Sigmoid colon (tissue), 3 donors: ENCODE results near the gene TMEM109.

Experiments
- POLR2A ChIP-seq, 2 donors: fragments of 450-650 bp; IDR thresholded peaks; one replicate each; pipeline ENCODE4 v1.6.1; 2016; ENCODE audit warnings: antibody characterized with exemption in 2 of 2, mild to moderate bottlenecking in 2 of 2, moderate library complexity in 2 of 2
- TF ChIP-seq, protein P1 (sequence below), 4 experiments: fragments of 450-650 bp in 3 of 4; fragments of 200-600 bp in 1 of 4; IDR thresholded peaks; one replicate each; pipeline ENCODE4 v1.5.1; 2016 to 2019; ENCODE audit warnings: antibody characterized with exemption in 4 of 4, mild to moderate bottlenecking in 3 of 4, moderate library complexity in 2 of 4

DNA sequence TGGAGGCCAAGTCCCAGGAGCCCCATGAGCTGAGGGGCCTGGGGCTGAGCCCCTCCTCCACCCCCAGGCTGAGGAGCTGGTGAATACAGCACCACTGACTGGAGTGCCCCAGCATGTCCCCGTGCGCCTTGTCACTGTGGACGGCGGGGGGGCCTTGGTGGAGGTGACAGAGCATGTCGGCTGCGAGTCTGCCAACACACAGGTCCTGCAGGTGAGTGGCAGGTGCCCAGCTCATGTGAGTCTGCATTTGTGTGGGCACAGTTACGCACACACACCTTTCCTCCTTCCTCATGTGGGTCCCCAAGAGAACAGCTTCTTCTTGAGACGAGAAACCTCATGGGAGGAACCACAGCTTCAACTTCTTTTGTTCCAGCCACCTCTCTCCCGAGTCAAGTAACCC is 18.0 kb downstream of the TMEM109 start:
- TF ChIP-seq, protein P1, sequence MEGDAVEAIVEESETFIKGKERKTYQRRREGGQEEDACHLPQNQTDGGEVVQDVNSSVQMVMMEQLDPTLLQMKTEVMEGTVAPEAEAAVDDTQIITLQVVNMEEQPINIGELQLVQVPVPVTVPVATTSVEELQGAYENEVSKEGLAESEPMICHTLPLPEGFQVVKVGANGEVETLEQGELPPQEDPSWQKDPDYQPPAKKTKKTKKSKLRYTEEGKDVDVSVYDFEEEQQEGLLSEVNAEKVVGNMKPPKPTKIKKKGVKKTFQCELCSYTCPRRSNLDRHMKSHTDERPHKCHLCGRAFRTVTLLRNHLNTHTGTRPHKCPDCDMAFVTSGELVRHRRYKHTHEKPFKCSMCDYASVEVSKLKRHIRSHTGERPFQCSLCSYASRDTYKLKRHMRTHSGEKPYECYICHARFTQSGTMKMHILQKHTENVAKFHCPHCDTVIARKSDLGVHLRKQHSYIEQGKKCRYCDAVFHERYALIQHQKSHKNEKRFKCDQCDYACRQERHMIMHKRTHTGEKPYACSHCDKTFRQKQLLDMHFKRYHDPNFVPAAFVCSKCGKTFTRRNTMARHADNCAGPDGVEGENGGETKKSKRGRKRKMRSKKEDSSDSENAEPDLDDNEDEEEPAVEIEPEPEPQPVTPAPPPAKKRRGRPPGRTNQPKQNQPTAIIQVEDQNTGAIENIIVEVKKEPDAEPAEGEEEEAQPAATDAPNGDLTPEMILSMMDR (IDR thresholded peaks at IDR 0.05): no peak
- TF ChIP-seq POLR2A (IDR thresholded peaks at IDR 0.05): no peak
